Measurements from ENCODE around the gene SLC22A14. TPM values are rescaled to one million over a fixed set of nuclear protein-coding genes. Genes with fewer than 3 reads are reported as not detected.

SLC22A14 gene
- total RNA-seq, 2 experiments from 2014 or later = not detected

- Mint-ChIP-seq H3K9me3 (no peaks in the 10 kb centered on the region), H3K4me1 (peaks cover 11% of the 10 kb centered on the region), H3K27me3 (no peaks in the 10 kb centered on the region), H3K4me3 (no peak overlapping the region), H3K36me3 (ENCODE audit: low read depth) (peaks cover 12% of the 10 kb centered on the region), H3K27ac (no peak overlapping the region)
- CTCF ChIA-PET = interaction anchor here (1.3 kb wide), 1 partner anchor 115 kb away, joined by 3 read pairs; no protein-coding TSS in a partner anchor
- DNase-seq = no peak
- POLR2A ChIA-PET = no interaction called here
These were observed 83.5 kb downstream of the SLC22A14 start for GRCh38 chr3:38365469-38366062.

- ChIA-PET POLR2A (no interaction called here), CTCF (interaction anchor here (1.3 kb wide), 1 partner anchor 114 kb away, joined by 3 read pairs; no protein-coding TSS in a partner anchor)
- Mint-ChIP-seq H3K4me1 (peaks cover 13% of the 10 kb centered on the region), H3K36me3 (ENCODE audit: low read depth) (peaks cover 14% of the 10 kb centered on the region), H3K4me3 (no peak overlapping the region), H3K27ac (no peak overlapping the region), H3K9me3 (no peaks in the 10 kb centered on the region), H3K27me3 (no peaks in the 10 kb centered on the region)
- DNase-seq = no peak
These were observed 84.0 kb downstream of the SLC22A14 start for GRCh38 chr3:38366082-38366481.

- Mint-ChIP-seq H3K4me1 (peaks cover 18% of the 10 kb centered on the region), H3K4me3 (no peak overlapping the region), H3K27ac (no peak overlapping the region), H3K27me3 (no peaks in the 10 kb centered on the region), H3K36me3 (ENCODE audit: low read depth) (peaks cover 15% of the 10 kb centered on the region), H3K9me3 (no peaks in the 10 kb centered on the region)
- POLR2A ChIA-PET = no interaction called here
- DNase-seq = no peak
- CTCF ChIA-PET = interaction anchor here (1.0 to 2.8 kb wide), 3 partner anchors 21 to 112 kb away, joined by 3 to 10 read pairs (median 9); partner anchors contain the start of gene XYLB
These were observed 85.7 kb downstream of the SLC22A14 start for GRCh38 chr3:38367779-38368178.

Other genes starting within 250 kb of the SLC22A14 start
- 1 to 10 TPM; 3.8 to 4.2 TPM for gene DLEC1, start 243.1 kb upstream of the SLC22A14 start, total RNA-seq
- gene ACAA1, start 145.2 kb upstream of the SLC22A14 start, total RNA-seq = 10 to 100 TPM; 76.8 to 77.5 TPM
- 10 to 100 TPM; 87.9 to 91.3 TPM for gene MYD88, start 143.6 kb upstream of the SLC22A14 start, total RNA-seq
- 10 to 100 TPM; 67.5 to 71.3 TPM for gene OXSR1, start 116.8 kb upstream of the SLC22A14 start, total RNA-seq
- under 1 TPM; 0.25 to 0.28 TPM for gene SLC22A13, start 16.5 kb upstream of the SLC22A14 start, total RNA-seq
- 1 to 10 TPM; 3.1 to 3.2 TPM for gene XYLB, start 64.5 kb downstream of the SLC22A14 start, total RNA-seq
- 1 to 10 TPM; 7.0 to 7.6 TPM for gene ACVR2B, start 171.6 kb downstream of the SLC22A14 start, total RNA-seq
- gene EXOG, start 214.0 kb downstream of the SLC22A14 start, total RNA-seq = 10 to 100 TPM; 17.8 to 19.0 TPM